HepG2 (cell line): ENCODE data around the gene FAM161A. TPM values are rescaled to one million over a fixed set of nuclear protein-coding genes. Genes with fewer than 3 reads are reported as not detected.

Source experiments
- ARNT2 ChIP-seq: sonication (generic); formaldehyde crosslinking; IDR thresholded peaks from 2 replicates; pipeline ENCODE4 v1.8.0; 2022; ENCODE audit warnings: mild to moderate bottlenecking, low read depth, missing genetic modification reagents, moderate library complexity
- DMAP1 ChIP-seq: IDR thresholded peaks from 2 replicates; pipeline ENCODE4 v1.6.1; 2016
- FLYWCH1 ChIP-seq: sonication (generic); formaldehyde crosslinking; IDR thresholded peaks from 2 replicates; pipeline ENCODE4 v1.8.1; 2023; ENCODE audit warnings: mild to moderate bottlenecking, missing genetic modification reagents
- HMGA1 ChIP-seq: sonication (generic); formaldehyde crosslinking; conservative IDR thresholded peaks from 2 replicates; pipeline ENCODE4 v1.4.0; 2020; ENCODE audit warnings: missing genetic modification reagents
- HNF4G ChIP-seq, 2 experiments: sonication (generic) in 1 of 2; formaldehyde crosslinking in 1 of 2; IDR thresholded peaks; 2 replicates each; pipeline versions ENCODE4 v1.4.0 to v1.6.1; 2011 to 2020; ENCODE audit warnings: borderline replicate concordance in 2 of 2, low read depth in 2 of 2, mild to moderate bottlenecking in 2 of 2, low read length in 1 of 2, missing genetic modification reagents in 1 of 2, moderate library complexity in 1 of 2
- KAT2B ChIP-seq: fragments of 150-350 bp; IDR thresholded peaks from 2 replicates; pipeline ENCODE4 v1.6.1; 2014; ENCODE audit warnings: low read depth, low read length, borderline replicate concordance
- KLF12 ChIP-seq: sonication (generic); formaldehyde crosslinking; IDR thresholded peaks from 2 replicates; pipeline ENCODE4 v1.4.0; 2020; ENCODE audit warnings: missing genetic modification reagents, borderline replicate concordance
- MEIS1 ChIP-seq: sonication (generic); formaldehyde crosslinking; IDR thresholded peaks from 2 replicates; pipeline ENCODE4 v1.9.0; 2021; ENCODE audit warnings: mild to moderate bottlenecking, missing genetic modification reagents, moderate library complexity, borderline replicate concordance
- NR1H2 ChIP-seq: sonication (generic); formaldehyde crosslinking; IDR thresholded peaks from 2 replicates; pipeline ENCODE4 v1.8.1; 2022; ENCODE audit warnings: low read depth, missing genetic modification reagents, borderline replicate concordance
- NR2F6 ChIP-seq, 2 experiments: IDR thresholded peaks; 2 replicates each; pipeline ENCODE4 v1.6.1; 2016; ENCODE audit warnings: antibody characterized with exemption in 1 of 2, mild to moderate bottlenecking in 1 of 2
- THYN1 ChIP-seq: sonication (generic); formaldehyde crosslinking; IDR thresholded peaks from 2 replicates; pipeline ENCODE4 v1.8.1; 2023; ENCODE audit warnings: low read depth, mild to moderate bottlenecking, moderate library complexity, missing genetic modification reagents, borderline replicate concordance
- ZMAT3 ChIP-seq: sonication (generic); formaldehyde crosslinking; conservative IDR thresholded peaks from 2 replicates; pipeline ENCODE4 v1.7.0; 2021; ENCODE audit warnings: missing genetic modification reagents
- ZNF446 ChIP-seq: sonication (generic); formaldehyde crosslinking; IDR thresholded peaks from 2 replicates; pipeline ENCODE4 v1.5.0; 2020; ENCODE audit warnings: mild to moderate bottlenecking, missing genetic modification reagents
- ZNF460 ChIP-seq: sonication (generic); formaldehyde crosslinking; IDR thresholded peaks from 2 replicates; pipeline ENCODE4 v1.5.1; 2020; ENCODE audit warnings: missing genetic modification reagents, mild to moderate bottlenecking, borderline replicate concordance
- ZNF773 ChIP-seq: sonication (generic); formaldehyde crosslinking; IDR thresholded peaks from 2 replicates; pipeline ENCODE4 v1.4.0; 2020; ENCODE audit warnings: missing genetic modification reagents, borderline replicate concordance
- polyA plus RNA-seq, 8 experiments: library from polyadenylated mRNA; depleted of rRNA in 3 of 8; stranded (reverse) in 7 of 8; unstranded in 1 of 8; fragments of >200 nt; fragmentation: Illumina TruSeq in 4 of 8; extraction: Trizol in 4 of 8; gene quantifications; 2 replicates each; pipeline versions ENCODE4 v1.2.1 to v1.2.3, GENCODE V29; 2011 to 2016; ENCODE audit warnings: low read depth in 4 of 8, missing spikeins in 1 of 8, mixed read lengths in 1 of 8; ENCODE audit not compliant: insufficient read depth in 1 of 8
- total RNA-seq, 5 experiments: library from RNA; depleted of rRNA; stranded (reverse); fragments of >200 nt; fragmentation: Illumina TruSeq; extraction: Trizol; gene quantifications; 2 replicates each; pipeline ENCODE4 v1.2.3, GENCODE V29; 2016; ENCODE audit warnings: low read depth in 1 of 5
- TF ChIP-seq, protein P1 (sequence below): IDR thresholded peaks from 2 replicates; pipeline ENCODE4 v1.6.1; 2012; ENCODE audit warnings: inconsistent platforms
- TF ChIP-seq, protein P2 (sequence below): sonication (generic); formaldehyde crosslinking; IDR thresholded peaks from 2 replicates; pipeline ENCODE4 v1.9.0; 2021; ENCODE audit warnings: mild to moderate bottlenecking, missing genetic modification reagents
- TF ChIP-seq, protein P3 (sequence below): sonication (generic); formaldehyde crosslinking; IDR thresholded peaks from 2 replicates; pipeline ENCODE4 v1.9.0; 2022; ENCODE audit warnings: low read depth, missing genetic modification reagents
- TF ChIP-seq, protein P4 (sequence below): sonication (generic); formaldehyde crosslinking; IDR thresholded peaks from 2 replicates; pipeline ENCODE4 v1.8.1; 2023; ENCODE audit warnings: mild to moderate bottlenecking, missing genetic modification reagents

FAM161A gene
- total and polyA plus RNA-seq, 2 of the 13 experiments (the other 11 are each of a cell fraction or from before 2014, with no cell fraction given) = 2.7 to 3.4 TPM

DNA sequence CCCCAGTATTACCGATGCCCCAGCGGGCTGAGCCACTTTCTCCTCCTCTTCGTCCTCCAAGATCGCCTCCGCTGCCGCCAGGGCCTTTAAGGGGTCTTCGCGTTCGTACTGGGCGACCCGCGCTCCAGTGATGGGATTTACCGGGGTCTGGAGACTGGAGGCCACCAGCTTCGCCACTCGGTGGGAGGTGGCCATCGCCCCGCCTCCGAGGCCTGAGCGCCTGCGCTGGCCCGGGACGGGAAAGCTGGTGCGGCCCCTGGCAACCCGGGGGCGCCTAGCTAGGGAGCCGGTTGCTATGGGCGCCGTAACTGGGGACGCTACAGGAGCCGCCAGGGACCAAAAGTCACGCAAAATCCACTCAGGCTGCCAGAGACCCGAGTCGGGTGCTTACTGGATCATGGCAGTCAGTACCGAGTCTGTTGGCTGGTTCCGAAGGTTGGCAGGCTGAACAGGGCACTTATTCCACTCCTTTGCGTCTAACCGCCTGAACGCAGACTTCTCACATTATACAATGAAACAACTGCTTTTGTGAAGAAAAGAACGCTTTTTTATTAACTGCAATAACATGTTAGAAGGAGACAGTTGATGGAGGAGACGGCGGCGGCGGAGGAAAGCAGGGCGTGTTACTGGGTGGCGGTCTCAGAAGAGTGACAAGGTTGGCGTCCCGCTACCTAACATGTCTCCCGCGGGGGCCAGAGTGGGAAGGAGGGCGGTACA lies at the start of gene FAM161A (continued):
- TF ChIP-seq, protein P1, sequence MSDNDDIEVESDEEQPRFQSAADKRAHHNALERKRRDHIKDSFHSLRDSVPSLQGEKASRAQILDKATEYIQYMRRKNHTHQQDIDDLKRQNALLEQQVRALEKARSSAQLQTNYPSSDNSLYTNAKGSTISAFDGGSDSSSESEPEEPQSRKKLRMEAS = peak; percentile 78
- TF ChIP-seq KLF12 (CRISPR knock-in tag) (peak; percentile 67; the same call in 1 of the 2 replicates), ARNT2 (CRISPR knock-in tag) (peak; percentile 89), NR1H2 (CRISPR knock-in tag) (no peak), ZNF446 (CRISPR knock-in tag) (peak; percentile 51; the same call in 1 of the 2 replicates), KAT2B (no peak), ZNF773 (CRISPR knock-in tag) (no peak), ZMAT3 (CRISPR knock-in tag) (no peak; the same call in 1 of the 2 replicates), NR2F6 (IDR thresholded peaks at IDR 0.05) (no peak), NR2F6 (CRISPR knock-in tag; IDR thresholded peaks at IDR 0.05) (peak; percentile 11; the same call in 1 of the 2 replicates), FLYWCH1 (CRISPR knock-in tag) (0 out of 2 replicates have a peak, but pooled peaks have one; percentile 49), DMAP1 (CRISPR knock-in tag) (0 out of 2 replicates have a peak, but pooled peaks have one; percentile 32), HNF4G (IDR thresholded peaks at IDR 0.05; ENCODE audit: borderline replicate concordance, low read depth, low read length) (no peak), HNF4G (CRISPR knock-in tag; IDR thresholded peaks at IDR 0.05; ENCODE audit: borderline replicate concordance, low read depth) (0 out of 2 replicates have a peak, but pooled peaks have one; percentile 1), ZNF460 (CRISPR knock-in tag) (no peak), THYN1 (CRISPR knock-in tag) (no peak), MEIS1 (CRISPR knock-in tag) (peak; percentile 89), HMGA1 (CRISPR knock-in tag) (no peak)
- TF ChIP-seq, protein P2, sequence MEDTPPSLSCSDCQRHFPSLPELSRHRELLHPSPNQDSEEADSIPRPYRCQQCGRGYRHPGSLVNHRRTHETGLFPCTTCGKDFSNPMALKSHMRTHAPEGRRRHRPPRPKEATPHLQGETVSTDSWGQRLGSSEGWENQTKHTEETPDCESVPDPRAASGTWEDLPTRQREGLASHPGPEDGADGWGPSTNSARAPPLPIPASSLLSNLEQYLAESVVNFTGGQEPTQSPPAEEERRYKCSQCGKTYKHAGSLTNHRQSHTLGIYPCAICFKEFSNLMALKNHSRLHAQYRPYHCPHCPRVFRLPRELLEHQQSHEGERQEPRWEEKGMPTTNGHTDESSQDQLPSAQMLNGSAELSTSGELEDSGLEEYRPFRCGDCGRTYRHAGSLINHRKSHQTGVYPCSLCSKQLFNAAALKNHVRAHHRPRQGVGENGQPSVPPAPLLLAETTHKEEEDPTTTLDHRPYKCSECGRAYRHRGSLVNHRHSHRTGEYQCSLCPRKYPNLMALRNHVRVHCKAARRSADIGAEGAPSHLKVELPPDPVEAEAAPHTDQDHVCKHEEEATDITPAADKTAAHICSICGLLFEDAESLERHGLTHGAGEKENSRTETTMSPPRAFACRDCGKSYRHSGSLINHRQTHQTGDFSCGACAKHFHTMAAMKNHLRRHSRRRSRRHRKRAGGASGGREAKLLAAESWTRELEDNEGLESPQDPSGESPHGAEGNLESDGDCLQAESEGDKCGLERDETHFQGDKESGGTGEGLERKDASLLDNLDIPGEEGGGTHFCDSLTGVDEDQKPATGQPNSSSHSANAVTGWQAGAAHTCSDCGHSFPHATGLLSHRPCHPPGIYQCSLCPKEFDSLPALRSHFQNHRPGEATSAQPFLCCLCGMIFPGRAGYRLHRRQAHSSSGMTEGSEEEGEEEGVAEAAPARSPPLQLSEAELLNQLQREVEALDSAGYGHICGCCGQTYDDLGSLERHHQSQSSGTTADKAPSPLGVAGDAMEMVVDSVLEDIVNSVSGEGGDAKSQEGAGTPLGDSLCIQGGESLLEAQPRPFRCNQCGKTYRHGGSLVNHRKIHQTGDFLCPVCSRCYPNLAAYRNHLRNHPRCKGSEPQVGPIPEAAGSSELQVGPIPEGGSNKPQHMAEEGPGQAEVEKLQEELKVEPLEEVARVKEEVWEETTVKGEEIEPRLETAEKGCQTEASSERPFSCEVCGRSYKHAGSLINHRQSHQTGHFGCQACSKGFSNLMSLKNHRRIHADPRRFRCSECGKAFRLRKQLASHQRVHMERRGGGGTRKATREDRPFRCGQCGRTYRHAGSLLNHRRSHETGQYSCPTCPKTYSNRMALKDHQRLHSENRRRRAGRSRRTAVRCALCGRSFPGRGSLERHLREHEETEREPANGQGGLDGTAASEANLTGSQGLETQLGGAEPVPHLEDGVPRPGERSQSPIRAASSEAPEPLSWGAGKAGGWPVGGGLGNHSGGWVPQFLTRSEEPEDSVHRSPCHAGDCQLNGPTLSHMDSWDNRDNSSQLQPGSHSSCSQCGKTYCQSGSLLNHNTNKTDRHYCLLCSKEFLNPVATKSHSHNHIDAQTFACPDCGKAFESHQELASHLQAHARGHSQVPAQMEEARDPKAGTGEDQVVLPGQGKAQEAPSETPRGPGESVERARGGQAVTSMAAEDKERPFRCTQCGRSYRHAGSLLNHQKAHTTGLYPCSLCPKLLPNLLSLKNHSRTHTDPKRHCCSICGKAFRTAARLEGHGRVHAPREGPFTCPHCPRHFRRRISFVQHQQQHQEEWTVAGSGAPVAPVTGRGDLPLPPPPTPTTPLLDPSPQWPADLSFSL = peak; percentile 68; the same call in 1 of the 2 replicates
- TF ChIP-seq, protein P3, sequence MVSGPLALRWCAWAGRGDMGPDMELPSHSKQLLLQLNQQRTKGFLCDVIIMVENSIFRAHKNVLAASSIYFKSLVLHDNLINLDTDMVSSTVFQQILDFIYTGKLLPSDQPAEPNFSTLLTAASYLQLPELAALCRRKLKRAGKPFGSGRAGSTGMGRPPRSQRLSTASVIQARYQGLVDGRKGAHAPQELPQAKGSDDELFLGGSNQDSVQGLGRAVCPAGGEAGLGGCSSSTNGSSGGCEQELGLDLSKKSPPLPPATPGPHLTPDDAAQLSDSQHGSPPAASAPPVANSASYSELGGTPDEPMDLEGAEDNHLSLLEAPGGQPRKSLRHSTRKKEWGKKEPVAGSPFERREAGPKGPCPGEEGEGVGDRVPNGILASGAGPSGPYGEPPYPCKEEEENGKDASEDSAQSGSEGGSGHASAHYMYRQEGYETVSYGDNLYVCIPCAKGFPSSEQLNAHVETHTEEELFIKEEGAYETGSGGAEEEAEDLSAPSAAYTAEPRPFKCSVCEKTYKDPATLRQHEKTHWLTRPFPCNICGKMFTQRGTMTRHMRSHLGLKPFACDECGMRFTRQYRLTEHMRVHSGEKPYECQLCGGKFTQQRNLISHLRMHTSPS (CRISPR knock-in tag) = peak; percentile 56; the same call in 1 of the 2 replicates
- TF ChIP-seq, protein P4, sequence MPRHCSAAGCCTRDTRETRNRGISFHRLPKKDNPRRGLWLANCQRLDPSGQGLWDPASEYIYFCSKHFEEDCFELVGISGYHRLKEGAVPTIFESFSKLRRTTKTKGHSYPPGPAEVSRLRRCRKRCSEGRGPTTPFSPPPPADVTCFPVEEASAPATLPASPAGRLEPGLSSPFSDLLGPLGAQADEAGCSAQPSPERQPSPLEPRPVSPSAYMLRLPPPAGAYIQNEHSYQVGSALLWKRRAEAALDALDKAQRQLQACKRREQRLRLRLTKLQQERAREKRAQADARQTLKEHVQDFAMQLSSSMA (CRISPR knock-in tag) = no peak; the same call in 1 of the 2 replicates
